HepG2 (cell line): ENCODE measurements around the gene ARHGEF40. TPM values are rescaled to one million over a fixed set of nuclear protein-coding genes. Genes with fewer than 3 reads are reported as not detected.

Experiments
- ARNT ChIP-seq: fragments of 450-650 bp; IDR thresholded peaks from 2 replicates; pipeline ENCODE4 v1.6.1; 2017
- EZH2 ChIP-seq: conservative IDR thresholded peaks from 2 replicates; pipeline ENCODE4 v1.6.1; 2012; ENCODE audit warnings: mild to moderate bottlenecking, low read depth, low read length, moderate library complexity
- HES4 ChIP-seq: sonication (generic); formaldehyde crosslinking; IDR thresholded peaks from 2 replicates; pipeline ENCODE4 v1.9.0; 2021; ENCODE audit warnings: mild to moderate bottlenecking, missing genetic modification reagents, borderline replicate concordance
- PAWR ChIP-seq: sonication (generic); formaldehyde crosslinking; IDR thresholded peaks from 2 replicates; pipeline ENCODE4 v1.4.0; 2020; ENCODE audit warnings: missing genetic modification reagents, mild to moderate bottlenecking, borderline replicate concordance
- PHB2 ChIP-seq: fragments of 450-650 bp; IDR thresholded peaks from 2 replicates; pipeline ENCODE4 v1.6.1; 2018; ENCODE audit not compliant: partially characterized antibody
- SCMH1 ChIP-seq: sonication (generic); formaldehyde crosslinking; IDR thresholded peaks from 2 replicates; pipeline ENCODE4 v1.9.0; 2021; ENCODE audit warnings: missing genetic modification reagents, mild to moderate bottlenecking, borderline replicate concordance
- TAF1 ChIP-seq: sonication (generic); formaldehyde crosslinking; IDR thresholded peaks from 2 replicates; pipeline ENCODE4 v1.4.0; 2020; ENCODE audit warnings: missing genetic modification reagents
- TARDBP ChIP-seq: sonication (generic); formaldehyde crosslinking; IDR thresholded peaks from 2 replicates; pipeline ENCODE4 v1.8.0; 2022; ENCODE audit warnings: mild to moderate bottlenecking, missing genetic modification reagents
- THAP9 ChIP-seq: sonication (generic); formaldehyde crosslinking; IDR thresholded peaks from 2 replicates; pipeline ENCODE4; 2020; ENCODE audit warnings: missing genetic modification reagents, mild to moderate bottlenecking, borderline replicate concordance
- THRA ChIP-seq: sonication (generic); formaldehyde crosslinking; IDR thresholded peaks from 2 replicates; pipeline ENCODE4 v1.4.0; 2020; ENCODE audit warnings: missing genetic modification reagents, borderline replicate concordance
- ZBTB21 ChIP-seq: sonication (generic); formaldehyde crosslinking; IDR thresholded peaks from 2 replicates; pipeline ENCODE4 v1.4.0; 2020; ENCODE audit warnings: missing genetic modification reagents
- ZGPAT ChIP-seq: IDR thresholded peaks from 2 replicates; pipeline ENCODE4 v1.6.1; 2016; ENCODE audit warnings: mild to moderate bottlenecking
- ZNF770 ChIP-seq: sonication (generic); formaldehyde crosslinking; IDR thresholded peaks from 2 replicates; pipeline ENCODE4 v1.5.0; 2020; ENCODE audit warnings: mild to moderate bottlenecking, missing genetic modification reagents
- polyA plus RNA-seq, 8 experiments: library from polyadenylated mRNA; depleted of rRNA in 3 of 8; stranded (reverse) in 7 of 8; unstranded in 1 of 8; fragments of >200 nt; fragmentation: Illumina TruSeq in 4 of 8; extraction: Trizol in 4 of 8; gene quantifications; 2 replicates each; pipeline versions ENCODE4 v1.2.1 to v1.2.3, GENCODE V29; 2011 to 2016; ENCODE audit warnings: low read depth in 4 of 8, missing spikeins in 1 of 8, mixed read lengths in 1 of 8; ENCODE audit not compliant: insufficient read depth in 1 of 8
- total RNA-seq, 5 experiments: library from RNA; depleted of rRNA; stranded (reverse); fragments of >200 nt; fragmentation: Illumina TruSeq; extraction: Trizol; gene quantifications; 2 replicates each; pipeline ENCODE4 v1.2.3, GENCODE V29; 2016; ENCODE audit warnings: low read depth in 1 of 5
- TF ChIP-seq, protein P1 (sequence below): sonication (generic); formaldehyde crosslinking; conservative IDR thresholded peaks from 2 replicates; pipeline ENCODE4 v1.8.0; 2022; ENCODE audit warnings: missing genetic modification reagents

Gene ARHGEF40
- total and polyA plus RNA-seq, 2 of the 13 experiments (the other 11 are each of a cell fraction or from before 2014, with no cell fraction given) = 28.1 to 78.1 TPM

DNA sequence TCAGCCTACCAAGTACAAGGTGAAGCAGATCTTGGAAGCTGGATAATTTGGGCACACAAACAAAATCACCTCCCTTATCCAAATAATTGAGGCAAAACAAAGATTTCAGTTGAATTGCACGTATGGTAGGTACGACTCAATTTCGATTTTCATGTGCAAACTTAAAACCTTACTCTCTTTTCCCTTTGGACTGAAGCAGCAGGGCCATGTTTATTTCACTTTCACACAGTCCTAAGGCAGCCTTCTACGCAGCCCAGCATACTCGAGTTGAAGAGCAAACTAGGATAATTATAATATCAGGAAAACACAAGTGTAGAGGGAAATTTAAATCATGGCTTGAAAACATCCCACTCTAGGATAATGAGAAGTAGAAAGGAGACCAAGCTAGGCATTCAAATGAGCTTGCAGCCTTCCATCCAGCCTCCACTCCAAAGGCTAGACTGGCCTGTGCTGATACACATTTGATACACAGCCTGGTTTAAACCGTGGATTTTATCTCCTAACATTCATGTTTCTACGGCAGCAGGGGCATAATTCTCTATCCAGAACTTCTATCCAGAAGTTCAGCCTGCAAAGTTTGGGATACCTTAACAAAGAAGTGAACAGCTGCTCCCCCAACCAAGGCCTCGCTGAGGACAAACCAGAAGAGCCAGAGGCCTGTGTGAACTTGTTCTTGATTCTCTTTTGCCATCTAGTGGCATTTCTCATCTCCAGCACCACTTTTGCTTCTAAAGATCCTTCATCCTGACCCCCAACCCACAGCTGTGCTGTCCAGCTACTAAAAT lies 30.3 kb upstream of the ARHGEF40 start (continued):
- TF ChIP-seq ZNF770 (peak; percentile 87), SCMH1 (CRISPR knock-in tag) (no peak), ZGPAT (CRISPR knock-in tag) (peak; percentile 54), TARDBP (CRISPR knock-in tag) (0 out of 2 replicates have a peak, but pooled peaks have one; percentile 36), TAF1 (CRISPR knock-in tag) (no peak; the same call in 1 of the 2 replicates), PHB2 (no peak), ZBTB21 (CRISPR knock-in tag) (no peak), THAP9 (no peak), THRA (CRISPR knock-in tag) (peak; percentile 84; the same call in 1 of the 2 replicates), ARNT (no peak), EZH2 (no peak), PAWR (CRISPR knock-in tag) (no peak), HES4 (CRISPR knock-in tag) (no peak)
- TF ChIP-seq, protein P1, sequence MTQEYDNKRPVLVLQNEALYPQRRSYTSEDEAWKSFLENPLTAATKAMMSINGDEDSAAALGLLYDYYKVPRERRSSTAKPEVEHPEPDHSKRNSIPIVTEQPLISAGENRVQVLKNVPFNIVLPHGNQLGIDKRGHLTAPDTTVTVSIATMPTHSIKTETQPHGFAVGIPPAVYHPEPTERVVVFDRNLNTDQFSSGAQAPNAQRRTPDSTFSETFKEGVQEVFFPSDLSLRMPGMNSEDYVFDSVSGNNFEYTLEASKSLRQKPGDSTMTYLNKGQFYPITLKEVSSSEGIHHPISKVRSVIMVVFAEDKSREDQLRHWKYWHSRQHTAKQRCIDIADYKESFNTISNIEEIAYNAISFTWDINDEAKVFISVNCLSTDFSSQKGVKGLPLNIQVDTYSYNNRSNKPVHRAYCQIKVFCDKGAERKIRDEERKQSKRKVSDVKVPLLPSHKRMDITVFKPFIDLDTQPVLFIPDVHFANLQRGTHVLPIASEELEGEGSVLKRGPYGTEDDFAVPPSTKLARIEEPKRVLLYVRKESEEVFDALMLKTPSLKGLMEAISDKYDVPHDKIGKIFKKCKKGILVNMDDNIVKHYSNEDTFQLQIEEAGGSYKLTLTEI = no peak
